ENCODE data around the gene RPL36AL.

- TF ChIP-seq, protein P1, sequence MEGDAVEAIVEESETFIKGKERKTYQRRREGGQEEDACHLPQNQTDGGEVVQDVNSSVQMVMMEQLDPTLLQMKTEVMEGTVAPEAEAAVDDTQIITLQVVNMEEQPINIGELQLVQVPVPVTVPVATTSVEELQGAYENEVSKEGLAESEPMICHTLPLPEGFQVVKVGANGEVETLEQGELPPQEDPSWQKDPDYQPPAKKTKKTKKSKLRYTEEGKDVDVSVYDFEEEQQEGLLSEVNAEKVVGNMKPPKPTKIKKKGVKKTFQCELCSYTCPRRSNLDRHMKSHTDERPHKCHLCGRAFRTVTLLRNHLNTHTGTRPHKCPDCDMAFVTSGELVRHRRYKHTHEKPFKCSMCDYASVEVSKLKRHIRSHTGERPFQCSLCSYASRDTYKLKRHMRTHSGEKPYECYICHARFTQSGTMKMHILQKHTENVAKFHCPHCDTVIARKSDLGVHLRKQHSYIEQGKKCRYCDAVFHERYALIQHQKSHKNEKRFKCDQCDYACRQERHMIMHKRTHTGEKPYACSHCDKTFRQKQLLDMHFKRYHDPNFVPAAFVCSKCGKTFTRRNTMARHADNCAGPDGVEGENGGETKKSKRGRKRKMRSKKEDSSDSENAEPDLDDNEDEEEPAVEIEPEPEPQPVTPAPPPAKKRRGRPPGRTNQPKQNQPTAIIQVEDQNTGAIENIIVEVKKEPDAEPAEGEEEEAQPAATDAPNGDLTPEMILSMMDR (IDR thresholded peaks at IDR 0.05): peak in 1 of 7 experiments; percentile 1
- TF ChIP-seq POLR2A (IDR thresholded peaks at IDR 0.05): no peak
Measured at GRCh38 chr14:49621114-49621881, 872 bp upstream of the RPL36AL start.
